MM.1S (cell line): Measurements from ENCODE around the gene LYL1.

Experiments
- DNase-seq: peaks from one replicate; pipeline ENCODE4 v3.0.0-alpha.2; 2015
- H2AFZ ChIP-seq: fragments of 300-600 bp; sonication (generic); 2 replicates; pipeline ENCODE4 v1.6.0; 2016; ENCODE audit warnings: antibody characterized with exemption, low read length
- H3F3A ChIP-seq: fragments of 300-600 bp; sonication (generic); 2 replicates; pipeline ENCODE4 v1.6.1; 2016; ENCODE audit warnings: mild to moderate bottlenecking, antibody characterized with exemption, low read length, moderate library complexity, mixed read lengths; ENCODE audit not compliant: insufficient read depth
- H3K27ac ChIP-seq: fragments of 300-600 bp; sonication (generic); 2 replicates; pipeline ENCODE4 v1.5.1; 2016; ENCODE audit warnings: mild to moderate bottlenecking, low read length
- H3K27me3 ChIP-seq: fragments of 300-600 bp; sonication (generic); replicated peaks from 2 replicates; pipeline ENCODE4 v1.6.0; 2016; ENCODE audit warnings: low read length; ENCODE audit not compliant: insufficient read depth
- H3K36me3 ChIP-seq: fragments of 300-600 bp; sonication (generic); replicated peaks from 2 replicates; pipeline ENCODE4 v1.6.1; 2016; ENCODE audit warnings: mild to moderate bottlenecking, low read length, mixed read lengths; ENCODE audit not compliant: insufficient read depth
- H3K4me1 ChIP-seq: fragments of 300-600 bp; sonication (generic); 2 replicates; pipeline ENCODE4 v1.6.1; 2016; ENCODE audit warnings: low read length, mixed read lengths
- H3K4me2 ChIP-seq: fragments of 300-600 bp; sonication (generic); 2 replicates; pipeline ENCODE4 v1.6.0; 2016; ENCODE audit warnings: low read depth, low read length
- H3K4me3 ChIP-seq: fragments of 300-600 bp; sonication (generic); 2 replicates; pipeline ENCODE4 v1.5.1; 2016; ENCODE audit warnings: low read length, mixed read lengths
- H3K79me2 ChIP-seq: fragments of 300-600 bp; sonication (generic); 2 replicates; pipeline ENCODE4 v1.6.1; 2016; ENCODE audit warnings: mixed run types, low read length, mixed read lengths
- H3K9ac ChIP-seq: fragments of 300-600 bp; sonication (generic); 2 replicates; pipeline ENCODE4 v1.6.1; 2016; ENCODE audit warnings: low read length, mixed read lengths
- H3K9me2 ChIP-seq: fragments of 300-600 bp; sonication (generic); replicated peaks from 2 replicates; pipeline ENCODE4 v1.6.1; 2016; ENCODE audit warnings: mild to moderate bottlenecking, low read length, mixed read lengths; ENCODE audit not compliant: insufficient read depth
- H3K9me3 ChIP-seq: fragments of 300-600 bp; sonication (generic); replicated peaks from 2 replicates; pipeline ENCODE4 v1.6.1; 2016; ENCODE audit warnings: mild to moderate bottlenecking, low read length, mixed read lengths; ENCODE audit not compliant: insufficient read depth
- H4K20me1 ChIP-seq: fragments of 300-600 bp; sonication (generic); 2 replicates; pipeline ENCODE4 v1.6.1; 2016; ENCODE audit warnings: mild to moderate bottlenecking, low read length, moderate library complexity, mixed read lengths; ENCODE audit not compliant: insufficient read depth
- CTCF ChIP-seq: fragments of 300-600 bp; sonication (generic); IDR thresholded peaks from 2 replicates; pipeline ENCODE4 v1.5.1; 2016; ENCODE audit warnings: antibody characterized with exemption, low read length, mixed read lengths
- EZH2 ChIP-seq: fragments of 300-600 bp; sonication (generic); optimal IDR thresholded peaks from 2 replicates; pipeline ENCODE3; 2017; ENCODE audit warnings: low read depth, mild to moderate bottlenecking, antibody characterized with exemption, low read length, mixed read lengths
- EZH2phosphoT487 ChIP-seq: fragments of 300-600 bp; sonication (generic); IDR thresholded peaks from 2 replicates; pipeline ENCODE4 v1.6.1; 2018; ENCODE audit warnings: antibody characterized with exemption, low read length

LYL1 gene

DNA sequence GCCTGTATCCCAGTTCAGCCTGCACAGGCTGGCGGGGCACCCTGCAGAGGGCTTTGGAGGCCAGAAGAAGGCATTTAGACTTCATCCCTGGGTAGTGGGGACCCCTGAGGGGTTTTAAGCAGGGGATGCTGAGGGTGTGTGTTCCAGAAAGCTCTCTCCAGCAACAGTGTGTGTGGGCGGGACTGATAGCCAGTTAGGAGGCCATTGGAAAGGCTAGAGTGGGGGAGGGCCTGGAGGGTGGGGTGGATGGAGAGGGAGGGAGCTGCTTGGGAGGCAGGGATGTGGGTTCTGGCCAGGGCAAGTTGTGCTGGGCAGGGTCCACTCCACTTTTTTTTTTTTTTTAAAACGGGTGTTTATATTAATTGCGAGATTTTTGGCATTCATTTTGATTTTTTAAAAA lies 28.3 kb downstream of the LYL1 start:
- H3K4me3 ChIP-seq, result no peak overlapping the region
- H3K27me3 ChIP-seq, result peaks cover 36% of the 10 kb centered on the region
- no peaks in the 10 kb centered on the region for H4K20me1 ChIP-seq
- no peaks in the 10 kb centered on the region for H3K9me2 ChIP-seq
- H3K4me2 ChIP-seq, result no peak overlapping the region
- no peaks in the 10 kb centered on the region for H3K36me3 ChIP-seq
- no peak overlapping the region for H3K27ac ChIP-seq
- 0 out of 2 replicates have a peak, but pooled peaks cover 5% of the 10 kb centered on the region for H3K4me1 ChIP-seq
- no peak for DNase-seq
- no peaks in the 10 kb centered on the region for H3F3A ChIP-seq
- H3K9ac ChIP-seq, result no peak overlapping the region
- TF ChIP-seq EZH2 (no peak), CTCF (no peak), EZH2phosphoT487 (no peak)
- no peaks in the 10 kb centered on the region for H3K79me2 ChIP-seq
- H3K9me3 ChIP-seq, result no peaks in the 10 kb centered on the region
- H2AFZ ChIP-seq, result no peak overlapping the region

DNA sequence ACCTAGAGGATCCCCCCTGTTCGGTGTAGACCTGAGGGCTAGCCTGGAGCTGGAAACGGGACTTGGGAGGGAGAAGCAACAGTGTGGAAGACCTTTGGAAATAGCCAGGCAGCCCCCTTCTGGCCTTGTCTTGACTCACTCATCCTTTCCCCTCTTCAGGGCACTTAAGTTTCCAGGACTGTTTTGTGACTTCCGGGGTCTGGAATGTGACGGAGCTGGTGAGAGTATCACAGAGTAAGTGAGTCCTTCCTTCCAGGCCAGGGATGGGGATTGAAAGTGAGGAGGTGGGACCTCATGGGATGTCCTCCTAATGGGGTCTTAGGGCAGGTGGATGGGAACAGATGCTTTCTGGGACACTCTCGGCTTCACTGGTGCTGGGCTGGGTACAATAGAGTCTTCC lies 29.4 kb downstream of the LYL1 start:
- H3K4me3 ChIP-seq, result no peak overlapping the region
- no peak overlapping the region for H3K4me2 ChIP-seq
- H2AFZ ChIP-seq, result no peak overlapping the region
- H3K9ac ChIP-seq, result no peak overlapping the region
- no peaks in the 10 kb centered on the region for H3F3A ChIP-seq
- peaks cover 48% of the 10 kb centered on the region for H3K27me3 ChIP-seq
- H3K9me2 ChIP-seq, result no peaks in the 10 kb centered on the region
- H3K79me2 ChIP-seq, result no peaks in the 10 kb centered on the region
- H3K36me3 ChIP-seq, result no peaks in the 10 kb centered on the region
- no peak overlapping the region for H3K27ac ChIP-seq
- no peak for DNase-seq
- no peaks in the 10 kb centered on the region for H4K20me1 ChIP-seq
- TF ChIP-seq EZH2 (no peak), EZH2phosphoT487 (no peak), CTCF (no peak)
- 0 out of 2 replicates have a peak, but pooled peaks cover 5% of the 10 kb centered on the region for H3K4me1 ChIP-seq
- no peaks in the 10 kb centered on the region for H3K9me3 ChIP-seq

GRCh38 chr19:13072188-13072908 lies 30.3 kb downstream of the LYL1 start:
- peaks cover 48% of the 10 kb centered on the region for H3K27me3 ChIP-seq
- DNase-seq, result no peak
- 0 out of 2 replicates have a peak, but pooled peaks cover 5% of the 10 kb centered on the region for H3K4me1 ChIP-seq
- no peaks in the 10 kb centered on the region for H3F3A ChIP-seq
- H3K9me2 ChIP-seq, result no peaks in the 10 kb centered on the region
- H3K4me2 ChIP-seq, result no peak overlapping the region
- no peak overlapping the region for H3K4me3 ChIP-seq
- H3K79me2 ChIP-seq, result no peaks in the 10 kb centered on the region
- H3K9me3 ChIP-seq, result no peaks in the 10 kb centered on the region
- no peaks in the 10 kb centered on the region for H4K20me1 ChIP-seq
- no peak overlapping the region for H3K9ac ChIP-seq
- H3K27ac ChIP-seq, result no peak overlapping the region
- no peak for TF ChIP-seq EZH2
- no peak for TF ChIP-seq EZH2phosphoT487
- TF ChIP-seq CTCF, result no peak
- H2AFZ ChIP-seq, result no peak overlapping the region
- no peaks in the 10 kb centered on the region for H3K36me3 ChIP-seq
